Osteoblast (primary cell): Measurements from ENCODE around the gene FANCI. TPM values are rescaled to one million over a fixed set of nuclear protein-coding genes. Genes with fewer than 3 reads are reported as not detected.

Source experiments
- DNase-seq: peaks from one replicate; pipeline ENCODE4 v3.0.0; 2011; ENCODE audit warnings: low spot score, mixed read lengths; ENCODE audit not compliant: insufficient read length; ENCODE audit errors: missing footprints
- H2AFZ ChIP-seq: 2 replicates; pipeline ENCODE4 v1.6.0; 2011; ENCODE audit warnings: mild to moderate bottlenecking, low read length
- H3K27ac ChIP-seq: 2 replicates; pipeline ENCODE4 v1.5.1; 2011; ENCODE audit warnings: mild to moderate bottlenecking, low read depth, low read length, moderate library complexity
- H3K27me3 ChIP-seq: 2 replicates; pipeline ENCODE4 v1.6.0; 2012; ENCODE audit warnings: mild to moderate bottlenecking, control low read depth, inconsistent platforms, low read length, moderate library complexity; ENCODE audit not compliant: insufficient read depth
- H3K36me3 ChIP-seq: 2 replicates; pipeline ENCODE4 v1.5.1; 2011; ENCODE audit warnings: mild to moderate bottlenecking, low read length, control low read depth, moderate library complexity; ENCODE audit not compliant: insufficient read depth
- H3K4me1 ChIP-seq: 2 replicates; pipeline ENCODE4 v1.5.1; 2011; ENCODE audit warnings: mild to moderate bottlenecking, low read length, control low read depth, moderate library complexity; ENCODE audit not compliant: insufficient read depth
- H3K4me2 ChIP-seq: 2 replicates; pipeline ENCODE4 v1.6.0; 2011; ENCODE audit warnings: mild to moderate bottlenecking, low read length; ENCODE audit not compliant: insufficient read depth
- H3K4me3 ChIP-seq: fragments of 200-600 bp; sonication (generic); 3 replicates; pipeline ENCODE4 v1.5.1; 2012; ENCODE audit warnings: mild to moderate bottlenecking, low read length, inconsistent platforms; ENCODE audit not compliant: insufficient read depth
- H3K79me2 ChIP-seq: 2 replicates; pipeline ENCODE4 v1.6.0; 2012; ENCODE audit warnings: mild to moderate bottlenecking, low read length, control low read depth, inconsistent platforms; ENCODE audit not compliant: insufficient read depth
- H3K9me3 ChIP-seq: 2 replicates; pipeline ENCODE4 v1.5.1; 2011; ENCODE audit warnings: low read depth, low read length, control low read depth
- H4K20me1 ChIP-seq: 2 replicates; pipeline ENCODE4 v1.6.0; 2012; ENCODE audit warnings: mild to moderate bottlenecking, low read length, control low read depth; ENCODE audit not compliant: insufficient read depth
- total RNA-seq: library from RNA; depleted of rRNA; stranded (reverse); fragments of >200 nt; gene quantifications from 2 replicates; pipeline ENCODE4 v1.2.3, GENCODE V29; 2012
- TF ChIP-seq, protein P1 (sequence below): IDR thresholded peaks from 2 replicates; pipeline ENCODE4 v1.5.1; 2011; ENCODE audit warnings: mild to moderate bottlenecking, low read depth, low read length, moderate library complexity; ENCODE audit errors: extremely low read depth

Gene FANCI
- 11.8 and 59.4 TPM in 2 replicates for total RNA-seq

DNA sequence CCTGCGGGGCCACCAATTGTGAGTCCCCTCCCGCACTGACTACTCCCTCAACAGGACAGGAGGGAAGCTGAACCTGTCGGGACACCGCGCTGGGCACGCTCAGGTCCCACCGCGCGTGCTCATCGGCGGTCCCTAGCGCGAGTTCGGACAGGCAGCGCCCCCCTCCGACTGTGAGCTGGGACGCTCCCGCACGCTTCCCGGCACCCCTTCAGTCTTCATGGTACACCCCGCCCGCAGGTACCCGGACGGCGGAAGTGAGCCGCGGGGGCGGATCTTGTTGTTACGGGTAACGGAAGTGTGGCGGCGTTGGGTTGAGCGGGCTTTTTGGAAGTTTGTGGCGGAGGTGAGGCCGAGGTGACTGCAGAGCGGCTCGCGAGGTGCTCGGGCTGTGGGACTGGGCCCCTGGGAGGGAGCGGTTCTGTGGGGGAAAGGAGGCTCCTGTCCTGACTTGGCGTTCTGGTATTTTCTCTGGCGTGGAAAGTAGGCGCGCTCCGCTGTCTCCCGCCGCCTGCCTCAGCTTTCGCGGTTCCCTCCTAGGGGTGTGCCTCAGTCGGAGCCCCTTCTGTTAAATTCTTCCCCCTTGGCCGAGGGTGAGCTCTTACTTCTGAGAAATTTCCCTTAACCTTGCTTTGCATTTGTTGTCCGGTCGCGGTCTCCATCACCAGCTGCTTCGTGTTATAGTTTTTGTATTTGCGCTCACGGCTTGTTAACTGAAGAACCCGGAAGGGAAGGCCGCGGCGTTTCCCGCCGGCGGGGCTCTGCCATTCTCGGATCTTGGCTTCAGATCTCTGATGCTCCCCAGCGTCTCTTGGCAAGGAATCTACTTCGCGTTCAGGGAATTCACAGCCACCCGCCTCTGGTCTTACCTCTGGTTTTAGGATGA lies at the start of gene FANCI:
TSS of gene FANCI (plus strand) at position 289 of the 883 bp plus-strand sequence. CDS start 3,669 bp downstream, outside the sequence.
- TF ChIP-seq, protein P1, sequence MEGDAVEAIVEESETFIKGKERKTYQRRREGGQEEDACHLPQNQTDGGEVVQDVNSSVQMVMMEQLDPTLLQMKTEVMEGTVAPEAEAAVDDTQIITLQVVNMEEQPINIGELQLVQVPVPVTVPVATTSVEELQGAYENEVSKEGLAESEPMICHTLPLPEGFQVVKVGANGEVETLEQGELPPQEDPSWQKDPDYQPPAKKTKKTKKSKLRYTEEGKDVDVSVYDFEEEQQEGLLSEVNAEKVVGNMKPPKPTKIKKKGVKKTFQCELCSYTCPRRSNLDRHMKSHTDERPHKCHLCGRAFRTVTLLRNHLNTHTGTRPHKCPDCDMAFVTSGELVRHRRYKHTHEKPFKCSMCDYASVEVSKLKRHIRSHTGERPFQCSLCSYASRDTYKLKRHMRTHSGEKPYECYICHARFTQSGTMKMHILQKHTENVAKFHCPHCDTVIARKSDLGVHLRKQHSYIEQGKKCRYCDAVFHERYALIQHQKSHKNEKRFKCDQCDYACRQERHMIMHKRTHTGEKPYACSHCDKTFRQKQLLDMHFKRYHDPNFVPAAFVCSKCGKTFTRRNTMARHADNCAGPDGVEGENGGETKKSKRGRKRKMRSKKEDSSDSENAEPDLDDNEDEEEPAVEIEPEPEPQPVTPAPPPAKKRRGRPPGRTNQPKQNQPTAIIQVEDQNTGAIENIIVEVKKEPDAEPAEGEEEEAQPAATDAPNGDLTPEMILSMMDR: peak; percentile 51
- H4K20me1 ChIP-seq: no peaks in the 10 kb centered on the region
- H3K4me3 ChIP-seq: peak within 1 kb of the TSS; percentile 90
- H3K27me3 ChIP-seq: no peaks in the 10 kb centered on the region
- H3K79me2 ChIP-seq: peaks cover 22% of the 10 kb centered on the region
- peak within 1 kb of the TSS; percentile 19 for H3K27ac ChIP-seq
- no peaks in the 10 kb centered on the region for H3K9me3 ChIP-seq
- peaks cover 4% of the 10 kb centered on the region for H3K36me3 ChIP-seq
- H2AFZ ChIP-seq: peak within 1 kb of the TSS; percentile 98
- H3K4me2 ChIP-seq: peak within 1 kb of the TSS; percentile 84
- DNase-seq: peak; percentile 94
- H3K4me1 ChIP-seq: peaks cover 15% of the 10 kb centered on the region

DNA sequence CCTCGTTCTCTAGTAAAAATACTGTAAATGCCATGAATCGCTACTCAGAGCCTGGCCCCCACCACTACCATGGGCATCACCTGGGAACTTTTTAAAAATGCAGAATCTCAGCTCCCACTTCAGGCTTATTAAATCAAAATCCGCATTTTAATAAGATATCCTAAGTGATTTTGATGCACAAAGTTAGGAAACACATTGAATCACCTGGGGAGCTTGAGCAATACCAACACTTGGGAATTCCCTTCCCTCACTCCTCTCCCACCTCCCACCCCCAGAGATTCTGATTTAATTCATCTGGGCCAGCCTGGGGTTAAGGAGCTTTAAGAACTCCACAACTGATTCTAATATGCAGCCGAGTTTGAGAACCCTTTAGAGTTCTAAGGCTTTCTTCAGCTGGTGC lies 49.2 kb upstream of the FANCI start:
- H3K4me1 ChIP-seq: peaks cover 38% of the 10 kb centered on the region
- no peaks in the 10 kb centered on the region for H3K9me3 ChIP-seq
- no peak for DNase-seq
- peak overlapping the region; percentile 84 for H3K27ac ChIP-seq
- H3K4me3 ChIP-seq: no peak overlapping the region
- no peak overlapping the region for H2AFZ ChIP-seq
- no peaks in the 10 kb centered on the region for H3K27me3 ChIP-seq
- no peaks in the 10 kb centered on the region for H3K79me2 ChIP-seq
- no peaks in the 10 kb centered on the region for H4K20me1 ChIP-seq
- peaks cover 61% of the 10 kb centered on the region for H3K36me3 ChIP-seq
- H3K4me2 ChIP-seq: no peak overlapping the region
- TF ChIP-seq, protein P1: no peak

DNA sequence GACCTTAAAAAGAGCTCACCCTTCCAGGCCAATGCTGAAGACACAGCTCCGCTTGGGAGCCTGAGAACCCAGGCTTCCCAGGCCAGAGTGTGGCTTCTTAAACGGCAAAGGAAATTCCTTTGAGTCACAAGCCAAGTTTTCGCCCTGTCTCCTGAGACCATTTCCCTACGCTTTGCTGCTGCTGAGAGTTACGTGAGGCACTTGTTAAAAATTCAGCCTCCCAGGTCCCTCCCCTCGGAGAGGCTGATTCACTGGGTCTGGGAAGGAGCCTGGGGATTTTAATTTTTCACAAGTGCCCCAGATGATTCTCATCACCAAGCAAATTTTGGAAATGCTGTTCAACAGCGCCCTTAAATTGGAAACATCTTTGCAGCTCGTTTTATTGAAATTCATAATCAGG lies 47.9 kb upstream of the FANCI start:
- TF ChIP-seq, protein P1: no peak
- Histone ChIP-seq H3K36me3 (peaks cover 49% of the 10 kb centered on the region), H3K9me3 (no peaks in the 10 kb centered on the region), H3K27ac (peak overlapping the region; percentile 84), H4K20me1 (no peaks in the 10 kb centered on the region), H3K4me1 (peaks cover 38% of the 10 kb centered on the region), H3K79me2 (no peaks in the 10 kb centered on the region), H3K4me3 (no peak overlapping the region), H3K27me3 (no peaks in the 10 kb centered on the region), H3K4me2 (peak overlapping the region; percentile 16), H2AFZ (no peak overlapping the region)
- DNase-seq: peak; percentile 92

DNA sequence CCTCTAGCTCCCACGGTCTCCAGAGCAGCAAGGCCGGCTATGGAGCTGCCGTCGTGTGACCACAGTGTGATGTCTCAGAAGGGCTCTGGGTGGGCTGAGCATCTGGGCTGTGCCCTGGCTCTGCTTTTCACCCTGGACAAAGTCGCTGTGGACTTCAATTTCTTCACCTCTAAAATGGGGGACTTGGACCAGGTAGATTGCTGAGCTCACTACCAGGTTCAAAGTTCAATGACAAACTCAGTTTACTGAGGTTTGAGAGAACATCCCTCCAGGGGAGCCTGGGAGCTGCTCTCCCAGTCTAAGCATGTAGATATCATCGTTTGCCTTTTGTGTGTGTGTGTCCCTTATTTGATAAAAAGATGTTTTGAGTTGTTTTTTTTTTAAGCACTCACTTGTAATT lies 47.5 kb upstream of the FANCI start:
- H3K79me2 ChIP-seq: no peaks in the 10 kb centered on the region
- peak; percentile 77 for DNase-seq
- peaks cover 38% of the 10 kb centered on the region for H3K4me1 ChIP-seq
- no peaks in the 10 kb centered on the region for H4K20me1 ChIP-seq
- no peak overlapping the region for H2AFZ ChIP-seq
- H3K27me3 ChIP-seq: no peaks in the 10 kb centered on the region
- peak overlapping the region; percentile 10 for H3K4me2 ChIP-seq
- no peaks in the 10 kb centered on the region for H3K9me3 ChIP-seq
- peak overlapping the region; percentile 84 for H3K27ac ChIP-seq
- TF ChIP-seq, protein P1: no peak
- H3K36me3 ChIP-seq: peaks cover 44% of the 10 kb centered on the region
- H3K4me3 ChIP-seq: no peak overlapping the region
